Measurements from ENCODE around the gene COBLL1.
"Not testable (repeated sequence)": the region's sequence is repeated elsewhere in the genome, so short reads cannot be mapped to it uniquely, and the experiment has no call there.

Gene COBLL1

GRCh38 chr2:164761737-164762460 lies 79.7 kb downstream of the COBLL1 start:
- TF ChIP-seq, protein P1, sequence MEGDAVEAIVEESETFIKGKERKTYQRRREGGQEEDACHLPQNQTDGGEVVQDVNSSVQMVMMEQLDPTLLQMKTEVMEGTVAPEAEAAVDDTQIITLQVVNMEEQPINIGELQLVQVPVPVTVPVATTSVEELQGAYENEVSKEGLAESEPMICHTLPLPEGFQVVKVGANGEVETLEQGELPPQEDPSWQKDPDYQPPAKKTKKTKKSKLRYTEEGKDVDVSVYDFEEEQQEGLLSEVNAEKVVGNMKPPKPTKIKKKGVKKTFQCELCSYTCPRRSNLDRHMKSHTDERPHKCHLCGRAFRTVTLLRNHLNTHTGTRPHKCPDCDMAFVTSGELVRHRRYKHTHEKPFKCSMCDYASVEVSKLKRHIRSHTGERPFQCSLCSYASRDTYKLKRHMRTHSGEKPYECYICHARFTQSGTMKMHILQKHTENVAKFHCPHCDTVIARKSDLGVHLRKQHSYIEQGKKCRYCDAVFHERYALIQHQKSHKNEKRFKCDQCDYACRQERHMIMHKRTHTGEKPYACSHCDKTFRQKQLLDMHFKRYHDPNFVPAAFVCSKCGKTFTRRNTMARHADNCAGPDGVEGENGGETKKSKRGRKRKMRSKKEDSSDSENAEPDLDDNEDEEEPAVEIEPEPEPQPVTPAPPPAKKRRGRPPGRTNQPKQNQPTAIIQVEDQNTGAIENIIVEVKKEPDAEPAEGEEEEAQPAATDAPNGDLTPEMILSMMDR (IDR thresholded peaks at IDR 0.05; ENCODE audit: low read depth, low read length, missing control alignments): no peak
- no peak overlapping the region for H3K4me3 ChIP-seq (ENCODE audit: low read depth, low read length)
- DNase-seq (ENCODE audit: low read depth): no peak

GRCh38 chr2:164761201-164761600 lies 80.4 kb downstream of the COBLL1 start:
- not testable (repeated sequence) for H3K4me3 ChIP-seq (ENCODE audit: low read depth, low read length)
- peak; percentile 43 for DNase-seq (ENCODE audit: low read depth)

- TF ChIP-seq, protein P1 (IDR thresholded peaks at IDR 0.05; ENCODE audit: low read depth, low read length, missing control alignments): no peak
- DNase-seq (ENCODE audit: low read depth): no peak
- H3K4me3 ChIP-seq (ENCODE audit: low read depth, low read length): no peak overlapping the region
Observed at GRCh38 chr2:164760179-164760578, 81.4 kb downstream of the COBLL1 start.

DNA sequence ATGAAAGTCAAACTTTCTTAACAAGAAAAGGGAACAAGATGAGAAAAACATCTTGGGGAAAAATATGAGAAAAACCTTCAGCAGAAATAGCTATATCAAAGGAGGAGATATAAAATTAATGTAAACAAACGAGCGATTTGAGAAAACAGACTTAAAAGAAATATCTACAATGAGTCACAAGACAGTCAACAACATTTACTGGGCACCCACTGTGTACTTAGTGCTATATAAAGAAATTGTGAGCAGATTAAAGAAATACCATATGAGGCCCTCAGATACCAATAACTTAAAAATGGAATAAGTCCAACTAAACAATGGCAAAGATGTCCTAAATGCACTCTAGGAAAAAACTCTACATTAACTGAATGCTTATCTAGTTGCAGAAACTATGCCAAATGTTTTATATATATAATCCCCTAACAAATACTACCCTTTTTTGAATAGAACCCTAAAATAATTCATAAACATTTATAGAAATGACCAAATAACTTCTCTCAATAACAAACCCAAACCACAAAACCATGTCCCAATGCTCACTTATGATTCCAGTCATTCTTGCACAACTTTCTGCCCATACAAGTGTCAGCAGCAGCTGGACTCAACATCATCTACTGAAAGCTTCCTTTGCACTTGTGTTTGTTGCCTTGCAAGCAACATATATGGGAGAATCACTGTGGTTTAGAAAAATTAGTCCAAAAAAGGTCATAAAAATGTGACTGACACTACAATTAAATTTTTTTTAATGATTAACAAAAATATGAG lies 83.5 kb downstream of the COBLL1 start:
- DNase-seq (ENCODE audit: low read depth): no peak
- TF ChIP-seq, protein P1 (IDR thresholded peaks at IDR 0.05; ENCODE audit: low read depth, low read length, missing control alignments): no peak
- no peak overlapping the region for H3K4me3 ChIP-seq (ENCODE audit: low read depth, low read length)

GRCh38 chr2:164756773-164757172 lies 84.8 kb downstream of the COBLL1 start:
- DNase-seq (ENCODE audit: low read depth): no peak
- H3K4me3 ChIP-seq (ENCODE audit: low read depth, low read length): no peak overlapping the region
- TF ChIP-seq, protein P1 (IDR thresholded peaks at IDR 0.05; ENCODE audit: low read depth, low read length, missing control alignments): no peak

DNA sequence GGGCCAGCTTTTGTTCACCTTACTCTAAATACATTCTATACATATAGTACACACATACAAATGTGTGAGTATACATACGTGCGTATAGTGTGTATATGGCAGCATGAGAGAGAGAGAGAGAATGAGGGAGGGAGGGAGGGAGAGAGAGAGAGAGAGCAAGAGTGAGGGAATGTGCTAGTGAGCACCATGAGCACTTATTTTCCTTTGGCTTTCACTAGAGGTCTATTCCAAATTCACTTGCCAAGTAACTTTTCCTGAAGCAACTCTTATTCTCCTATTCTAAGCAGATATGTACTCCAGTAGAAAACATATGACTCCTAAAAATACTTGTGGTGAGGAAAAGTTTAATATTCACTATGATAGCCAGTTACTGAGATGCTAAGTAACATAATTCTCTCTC lies 85.7 kb downstream of the COBLL1 start:
- no peak overlapping the region for H3K4me3 ChIP-seq (ENCODE audit: low read depth, low read length)
- no peak for DNase-seq (ENCODE audit: low read depth)
- TF ChIP-seq, protein P1 (IDR thresholded peaks at IDR 0.05; ENCODE audit: low read depth, low read length, missing control alignments): no peak

GRCh38 chr2:164754157-164755093 lies 87.2 kb downstream of the COBLL1 start:
- TF ChIP-seq, protein P1 (IDR thresholded peaks at IDR 0.05; ENCODE audit: low read depth, low read length, missing control alignments): no peak
- H3K4me3 ChIP-seq (ENCODE audit: low read depth, low read length): no peak overlapping the region
- no peak for DNase-seq (ENCODE audit: low read depth)
